Naive B cell (primary cell): ENCODE results near the gene NONO. TPM values are rescaled to one million over a fixed set of nuclear protein-coding genes. Genes with fewer than 3 reads are reported as not detected.
"Not testable (repeated sequence)": the region's sequence is repeated elsewhere in the genome, so short reads cannot be mapped to it uniquely, and the experiment has no call there.

ENCODE experiments used
- ATAC-seq, 2 donors: fragments of 150-1000 bp; cut with Tn5 transposase; 2 replicates each; pipeline ENCODE4 v1.10.0; 2021; ENCODE audit warnings: low read depth in 2 of 2, mild to moderate bottlenecking in 2 of 2, moderate library complexity in 2 of 2
- DNase-seq: peaks from one replicate; pipeline ENCODE4 v3.0.0; 2022
- H3K27ac Mint-ChIP-seq, 6 donors: one replicate each; pipeline ENCODE4 v1.8.0; 2020 to 2022; ENCODE audit warnings: mild to moderate bottlenecking in 6 of 6, mixed read lengths in 6 of 6, moderate library complexity in 5 of 6, inconsistent platforms in 2 of 6
- H3K27me3 Mint-ChIP-seq, 3 donors: one replicate each; pipeline ENCODE4 v1.8.0; 2021 to 2022; ENCODE audit warnings: mixed read lengths in 3 of 3, mild to moderate bottlenecking in 1 of 3
- H3K36me3 Mint-ChIP-seq, 2 donors: one replicate each; pipeline ENCODE4 v1.8.0; 2020 to 2022; ENCODE audit warnings: mixed read lengths in 2 of 2, inconsistent platforms in 1 of 2, mild to moderate bottlenecking in 1 of 2
- H3K4me1 Mint-ChIP-seq, 3 donors: one replicate each; pipeline ENCODE4 v1.8.0; 2020 to 2022; ENCODE audit warnings: mixed read lengths in 3 of 3, inconsistent platforms in 1 of 3, mild to moderate bottlenecking in 1 of 3, moderate library complexity in 1 of 3
- H3K4me3 Mint-ChIP-seq, 8 donors: one replicate each; pipeline ENCODE4 v1.8.0; 2020 to 2022; ENCODE audit warnings: mild to moderate bottlenecking in 8 of 8, mixed read lengths in 8 of 8, moderate library complexity in 8 of 8, inconsistent platforms in 2 of 8
- H3K9me3 Mint-ChIP-seq, 7 donors: one replicate each; pipeline ENCODE4 v1.8.0; 2020 to 2022; ENCODE audit warnings: mixed read lengths in 7 of 7, mild to moderate bottlenecking in 5 of 7, inconsistent platforms in 2 of 7, moderate library complexity in 1 of 7
- polyA plus RNA-seq, 6 donors: library from polyadenylated mRNA; unstranded; fragments of 300-500 nt; fragmentation: Illumina TruSeq; gene quantifications; one replicate each; pipeline ENCODE4 v1.2.3, GENCODE V29; 2021; ENCODE audit warnings: low read depth in 6 of 6

The NONO gene
- polyA plus RNA-seq, 6 donors from 2014 or later = 174 to 227 (median 183) TPM

GRCh38 chrX:71349867-71350266 lies 66.4 kb downstream of the NONO start:
- DNase-seq, H3K27ac Mint-ChIP-seq, H3K9me3 Mint-ChIP-seq, ATAC-seq, H3K36me3 Mint-ChIP-seq, H3K4me3 Mint-ChIP-seq, H3K4me1 Mint-ChIP-seq, H3K27me3 Mint-ChIP-seq: not testable (repeated sequence)

Other genes with a start within 250 kb of the NONO start
- gene SNX12, start 215.3 kb upstream of the NONO start, polyA plus RNA-seq = 1 to 10 TPM in 5 of 6 donors, under 1 TPM in 1; 0.86 to 7.6 (median 3.3) TPM
- gene FOXO4, start 187.8 kb upstream of the NONO start, polyA plus RNA-seq = 1 to 10 TPM; 1.1 to 3.7 (median 2.2) TPM
- gene CXorf65, start 176.9 kb upstream of the NONO start, polyA plus RNA-seq = 1 to 10 TPM in 5 of 6 donors, under 1 TPM in 1; 0.46 to 6.2 (median 2.0) TPM
- gene IL2RG, start 172.1 kb upstream of the NONO start, polyA plus RNA-seq = 1,000 to 10,000 TPM in 1 of 6 donors, 100 to 1,000 TPM in 5; 789 to 1,133 (median 826) TPM
- 10 to 100 TPM in 2 of 6 donors, 1 to 10 TPM in 4; 7.2 to 20.3 (median 9.0) TPM for gene MED12, start 165.0 kb upstream of the NONO start, polyA plus RNA-seq
- under 1 TPM in 2 of 6 donors, not detected in 4; 0.09 to 0.35 TPM for gene NLGN3, start 138.8 kb upstream of the NONO start, polyA plus RNA-seq
- gene GJB1, start 60.4 kb upstream of the NONO start, polyA plus RNA-seq = not detected
- 10 to 100 TPM in 1 of 6 donors, 1 to 10 TPM in 5; 5.8 to 10.0 (median 7.8) TPM for gene ZMYM3, start 29.5 kb upstream of the NONO start, polyA plus RNA-seq
- gene ITGB1BP2, start 18.1 kb downstream of the NONO start, polyA plus RNA-seq = not detected
- 10 to 100 TPM in 1 of 6 donors, 1 to 10 TPM in 5; 6.2 to 14.3 (median 7.1) TPM for gene TAF1, start 82.7 kb downstream of the NONO start, polyA plus RNA-seq
- 10 to 100 TPM; 17.5 to 39.7 (median 29.0) TPM for gene OGT, start 249.5 kb downstream of the NONO start, polyA plus RNA-seq